ENCODE data around the gene NPB.

NPB gene

GRCh38 chr17:81947189-81947588 lies 45.2 kb downstream of the NPB start, which contains the start of gene MYADML2:
MYADML2 (minus strand) TSS chr17:81947233; CDS start chr17:81941741, 5,492 bp downstream.
- DNase-seq, result no peak

DNA sequence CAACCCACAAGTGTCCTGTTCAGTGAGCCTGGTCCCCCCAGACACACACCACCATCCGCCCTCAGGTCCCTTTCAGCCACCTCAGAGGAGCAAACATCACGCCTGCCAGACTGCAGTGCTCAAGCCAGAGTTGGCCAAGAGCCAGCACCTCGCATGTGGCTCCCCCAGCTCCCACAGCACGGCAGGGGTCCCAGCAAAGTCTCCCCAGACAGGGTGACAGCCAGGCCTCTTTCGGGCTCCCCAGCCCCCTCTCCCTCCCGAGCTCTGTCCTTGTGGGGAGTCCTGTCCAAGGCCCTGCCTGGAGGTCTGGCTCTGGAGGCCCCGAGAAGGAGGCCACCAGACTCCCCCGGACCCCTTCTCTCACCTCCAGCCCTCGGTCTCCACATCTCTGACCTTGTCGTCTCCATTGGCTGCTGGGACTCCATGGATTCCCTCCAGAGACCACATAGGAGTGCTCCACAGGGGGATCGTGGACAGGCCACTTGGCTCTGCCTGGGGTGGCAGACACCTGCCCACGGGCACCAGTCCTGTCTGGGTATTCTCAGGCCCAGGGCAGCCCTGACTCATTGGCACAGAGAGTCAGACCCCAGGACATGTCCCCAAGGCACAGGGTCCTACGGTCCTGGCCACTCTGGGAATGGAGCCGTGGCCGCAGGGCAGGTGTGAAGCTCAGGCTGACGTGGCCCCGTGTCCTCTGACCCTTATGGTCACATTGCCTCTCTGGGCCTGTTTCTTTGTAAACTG lies 46.8 kb downstream of the NPB start:
- no peak for DNase-seq

- no peak for DNase-seq
Measured at GRCh38 chr17:81950501-81950900, 48.5 kb downstream of the NPB start.

- DNase-seq, result no peak
Measured at GRCh38 chr17:81951785-81952684, 50.0 kb downstream of the NPB start.

Measured in NCI-H187 treated with DMSO at 0.1 percent for 48 hours (cell line).